Medulla oblongata (tissue), 1 donor: Measurements from ENCODE around the gene TNKS2.
A peak's percentile ranks its signal among the peaks of the same experiment; 100 is the strongest.
"Not testable (repeated sequence)": the region's sequence is repeated elsewhere in the genome, so short reads cannot be mapped to it uniquely, and the experiment has no call there.

Source experiments
- DNase-seq: peaks from one replicate; pipeline ENCODE4 v3.0.0-alpha.2; 2015; ENCODE audit errors: extremely low spot score

Gene TNKS2

GRCh38 chr10:91796331-91797047 lies 1.7 kb upstream of the TNKS2 start:
- DNase-seq, result peak; percentile 37

DNA sequence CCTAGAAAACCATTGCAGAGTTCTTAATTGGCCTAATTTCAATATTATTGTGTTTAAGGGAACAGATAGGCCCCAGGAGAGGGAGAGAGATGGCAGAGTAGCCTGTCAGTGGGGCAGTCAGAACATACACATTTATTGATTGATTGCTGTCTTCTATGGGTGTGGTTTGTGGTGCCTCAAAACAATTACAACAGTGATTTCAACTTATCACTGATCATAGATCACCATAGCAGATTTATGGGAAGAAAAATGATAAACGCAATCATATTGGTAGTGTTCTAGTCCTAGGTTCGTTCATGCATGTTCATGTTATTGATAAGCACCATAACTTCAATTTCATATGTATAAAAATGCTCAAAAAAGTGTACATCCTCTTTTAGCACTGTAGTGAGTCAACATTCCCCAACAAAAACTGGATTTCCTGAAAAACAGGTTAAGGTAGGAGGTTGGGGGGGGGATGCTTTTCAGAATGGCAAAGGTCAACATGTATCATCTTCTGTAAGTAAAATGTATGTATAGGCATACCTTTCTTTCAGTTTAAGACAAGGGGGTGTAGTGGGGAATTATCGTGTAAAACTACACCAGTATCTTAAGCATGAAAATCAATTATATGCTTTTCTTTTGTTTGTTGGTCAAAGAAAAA lies 1.1 kb upstream of the TNKS2 start:
- peak; percentile 9 for DNase-seq

GRCh38 chr10:91798649-91799611 lies 704 bp downstream of the TNKS2 start:
- DNase-seq, result peak; percentile 73

- peak; percentile 4 for DNase-seq
Measured at GRCh38 chr10:91799612-91799975, 1.4 kb downstream of the TNKS2 start.

GRCh38 chr10:91800182-91800581 lies 2.0 kb downstream of the TNKS2 start:
- no peak for DNase-seq

DNA sequence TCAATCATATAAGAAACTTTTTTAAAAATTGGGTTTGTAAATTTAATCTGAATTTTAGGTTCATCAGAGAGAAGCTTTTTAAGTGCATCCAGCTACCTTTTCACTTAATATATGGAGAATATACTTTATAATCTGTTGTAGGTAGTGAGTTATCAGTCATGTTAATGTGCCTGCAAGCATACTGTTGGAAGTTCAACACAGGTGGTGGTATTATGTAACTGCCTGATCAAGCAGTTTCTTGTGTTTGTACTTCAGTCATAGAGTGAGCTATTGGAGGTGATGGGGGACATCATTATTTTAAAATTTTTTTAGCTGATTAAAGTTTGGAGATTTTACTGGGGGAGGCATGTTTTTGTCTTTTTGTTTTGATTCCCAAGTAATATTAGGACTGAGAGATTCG lies 2.5 kb downstream of the TNKS2 start:
- DNase-seq, result no peak

DNA sequence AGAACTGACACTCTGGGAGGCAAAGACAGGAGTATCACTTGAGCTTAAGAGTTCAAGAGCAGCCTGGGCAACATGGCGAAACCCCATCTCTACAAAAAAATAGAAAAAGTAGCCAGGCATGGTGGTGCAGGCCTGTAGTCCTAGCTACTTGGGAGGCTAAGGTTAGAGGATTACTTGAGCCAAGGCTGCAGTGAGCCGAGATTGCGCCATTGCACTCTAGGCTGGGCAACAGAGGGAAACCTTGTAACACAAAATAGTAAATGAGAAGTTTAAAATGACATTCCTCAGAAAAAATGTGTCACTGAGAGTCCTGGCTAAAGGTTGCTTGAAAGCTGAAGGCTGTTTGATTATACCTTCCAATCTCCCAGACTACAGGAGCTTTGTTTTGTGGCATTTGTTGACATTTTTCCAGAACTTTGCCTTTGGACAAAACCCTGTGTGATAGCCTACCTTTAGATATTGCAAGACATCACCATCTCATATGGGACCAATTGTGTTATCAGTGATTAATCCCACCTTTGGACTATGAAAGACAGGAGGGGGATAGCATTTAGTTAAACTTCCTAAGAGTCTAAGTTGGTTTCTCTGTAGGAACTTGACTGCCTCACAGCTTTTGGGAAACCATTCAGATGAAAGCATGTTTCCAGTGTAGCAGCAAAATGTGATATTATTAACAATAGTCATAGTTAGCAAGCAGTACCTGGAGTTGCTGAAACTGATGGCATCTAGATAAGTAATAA lies 5.3 kb downstream of the TNKS2 start:
- DNase-seq, result no peak

- DNase-seq, result no peak
Measured at GRCh38 chr10:91804126-91804510, 5.9 kb downstream of the TNKS2 start.

DNA sequence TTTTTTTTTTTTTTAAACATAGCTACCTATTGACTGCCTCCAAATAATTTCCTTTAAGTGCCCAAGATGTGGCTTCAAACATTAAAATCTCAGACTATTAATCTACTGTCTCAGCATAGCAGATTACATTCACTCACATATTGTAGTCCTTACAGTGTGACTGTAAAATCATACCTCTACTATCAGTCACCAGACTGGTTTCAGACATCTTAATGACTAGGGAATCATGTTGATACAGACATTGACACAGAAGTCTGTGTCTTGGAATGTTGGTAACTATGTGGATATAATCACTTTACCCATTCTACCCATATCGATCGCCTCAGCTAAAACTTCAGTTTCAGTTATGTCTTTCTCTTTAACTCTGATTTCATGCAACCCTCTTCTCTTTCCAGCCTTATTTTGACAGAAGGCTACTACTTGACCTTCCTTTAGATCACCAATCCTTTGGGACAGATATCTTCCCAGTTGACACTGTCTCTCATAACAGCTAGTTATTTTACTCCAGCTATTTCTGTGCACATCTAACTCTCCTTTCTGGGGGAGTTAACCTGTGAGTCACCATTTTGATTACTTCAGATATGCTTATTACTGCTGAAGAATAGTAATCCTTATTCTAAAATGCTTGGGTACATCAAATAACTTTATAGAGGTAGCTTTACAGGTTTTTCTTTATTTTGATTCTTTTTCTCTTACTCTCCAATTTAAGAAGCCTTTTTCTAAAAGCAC lies 7.0 kb downstream of the TNKS2 start:
- no peak for DNase-seq

- DNase-seq, result not testable (repeated sequence)
Measured at GRCh38 chr10:91807264-91807663, 9.0 kb downstream of the TNKS2 start.

DNA sequence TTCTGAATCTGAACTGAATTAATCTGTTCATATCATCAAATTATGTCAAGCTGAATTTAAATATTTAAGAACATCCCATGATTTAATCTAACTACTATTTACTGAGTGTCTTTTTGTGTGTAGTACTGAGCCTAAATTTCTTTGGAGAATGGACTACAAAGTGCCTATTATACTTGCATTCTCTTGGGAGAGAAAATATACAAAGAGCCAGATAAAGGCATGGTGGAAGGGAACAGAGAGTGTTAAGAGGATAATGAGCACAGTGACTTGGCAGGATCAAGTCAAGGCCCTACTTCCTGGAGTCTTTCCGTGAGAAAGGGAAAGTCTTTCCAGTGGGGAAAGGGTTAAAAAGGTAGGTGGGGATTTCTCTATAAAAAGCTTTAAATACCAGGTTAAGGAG lies 15.0 kb downstream of the TNKS2 start:
- DNase-seq, result no peak

GRCh38 chr10:91816981-91817380 lies 18.8 kb downstream of the TNKS2 start:
- no peak for DNase-seq

GRCh38 chr10:91820144-91820543 lies 21.9 kb downstream of the TNKS2 start:
- no peak for DNase-seq

GRCh38 chr10:91824076-91824475 lies 25.9 kb downstream of the TNKS2 start:
- peak; percentile 14 for DNase-seq

- no peak for DNase-seq
Measured at GRCh38 chr10:91829268-91829667, 31.0 kb downstream of the TNKS2 start.

- DNase-seq, result no peak
Measured at GRCh38 chr10:91838199-91838598, 40.0 kb downstream of the TNKS2 start.

GRCh38 chr10:91843083-91843482 lies 44.9 kb downstream of the TNKS2 start:
- DNase-seq, result no peak

DNA sequence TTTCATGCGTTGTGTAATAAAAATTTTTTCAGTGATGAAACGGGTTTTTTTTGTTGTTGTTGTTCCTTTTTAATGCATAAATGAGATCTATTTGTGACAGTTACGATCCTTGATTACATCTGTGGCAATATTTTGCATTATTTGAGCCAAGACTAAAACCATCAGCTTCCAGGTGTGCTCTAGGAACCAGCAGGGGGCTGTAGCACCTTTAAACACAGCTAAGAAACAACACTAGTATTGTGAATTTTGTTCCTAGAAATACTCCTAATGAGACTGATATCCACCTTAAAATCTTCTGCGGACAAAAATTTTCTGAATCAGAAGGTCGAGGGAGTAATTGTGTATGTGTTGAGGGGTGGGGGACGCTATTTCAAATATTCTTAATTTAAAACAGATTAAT lies 58.4 kb downstream of the TNKS2 start:
- DNase-seq, result no peak

DNA sequence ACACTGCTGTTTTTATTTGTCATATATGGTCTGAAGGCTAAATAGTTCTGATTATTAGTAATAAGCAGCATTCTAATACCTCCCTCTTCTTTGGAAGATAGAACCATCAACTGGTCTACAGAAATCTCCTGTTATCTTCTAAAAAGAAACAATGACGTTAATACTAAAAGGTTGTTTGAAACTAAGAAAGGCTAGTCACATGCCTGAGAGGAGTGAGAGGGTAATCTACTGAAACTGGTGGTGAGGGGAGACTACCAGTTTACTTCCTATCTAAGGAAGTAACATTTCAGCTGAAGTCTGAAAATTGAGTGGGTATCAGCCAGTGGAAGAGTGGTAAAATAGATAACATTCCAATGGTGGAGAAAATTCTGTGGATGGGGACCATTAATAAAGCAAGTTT lies 62.7 kb downstream of the TNKS2 start:
- no peak for DNase-seq

GRCh38 chr10:91864099-91864498 lies 65.9 kb downstream of the TNKS2 start:
- no peak for DNase-seq

GRCh38 chr10:91864744-91865143 lies 66.5 kb downstream of the TNKS2 start:
- DNase-seq, result no peak
